GM12864 (cell line): Measurements from ENCODE around the gene TOX2.

Experiments used
- DNase-seq: peaks from one replicate; pipeline ENCODE4 v3.0.0-alpha.2; 2011; ENCODE audit warnings: low read depth
- H3K4me3 ChIP-seq: 2 replicates; pipeline ENCODE4 v1.5.1; 2011; ENCODE audit warnings: mild to moderate bottlenecking, low read depth, low read length, control low read depth
- CTCF ChIP-seq: IDR thresholded peaks from 2 replicates; pipeline ENCODE4 v1.5.1; 2011; ENCODE audit warnings: low read depth, mild to moderate bottlenecking, moderate library complexity, low read length, control low read depth, inconsistent platforms; ENCODE audit errors: missing control alignments

Gene TOX2, protein sequence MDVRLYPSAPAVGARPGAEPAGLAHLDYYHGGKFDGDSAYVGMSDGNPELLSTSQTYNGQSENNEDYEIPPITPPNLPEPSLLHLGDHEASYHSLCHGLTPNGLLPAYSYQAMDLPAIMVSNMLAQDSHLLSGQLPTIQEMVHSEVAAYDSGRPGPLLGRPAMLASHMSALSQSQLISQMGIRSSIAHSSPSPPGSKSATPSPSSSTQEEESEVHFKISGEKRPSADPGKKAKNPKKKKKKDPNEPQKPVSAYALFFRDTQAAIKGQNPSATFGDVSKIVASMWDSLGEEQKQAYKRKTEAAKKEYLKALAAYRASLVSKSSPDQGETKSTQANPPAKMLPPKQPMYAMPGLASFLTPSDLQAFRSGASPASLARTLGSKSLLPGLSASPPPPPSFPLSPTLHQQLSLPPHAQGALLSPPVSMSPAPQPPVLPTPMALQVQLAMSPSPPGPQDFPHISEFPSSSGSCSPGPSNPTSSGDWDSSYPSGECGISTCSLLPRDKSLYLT

DNA sequence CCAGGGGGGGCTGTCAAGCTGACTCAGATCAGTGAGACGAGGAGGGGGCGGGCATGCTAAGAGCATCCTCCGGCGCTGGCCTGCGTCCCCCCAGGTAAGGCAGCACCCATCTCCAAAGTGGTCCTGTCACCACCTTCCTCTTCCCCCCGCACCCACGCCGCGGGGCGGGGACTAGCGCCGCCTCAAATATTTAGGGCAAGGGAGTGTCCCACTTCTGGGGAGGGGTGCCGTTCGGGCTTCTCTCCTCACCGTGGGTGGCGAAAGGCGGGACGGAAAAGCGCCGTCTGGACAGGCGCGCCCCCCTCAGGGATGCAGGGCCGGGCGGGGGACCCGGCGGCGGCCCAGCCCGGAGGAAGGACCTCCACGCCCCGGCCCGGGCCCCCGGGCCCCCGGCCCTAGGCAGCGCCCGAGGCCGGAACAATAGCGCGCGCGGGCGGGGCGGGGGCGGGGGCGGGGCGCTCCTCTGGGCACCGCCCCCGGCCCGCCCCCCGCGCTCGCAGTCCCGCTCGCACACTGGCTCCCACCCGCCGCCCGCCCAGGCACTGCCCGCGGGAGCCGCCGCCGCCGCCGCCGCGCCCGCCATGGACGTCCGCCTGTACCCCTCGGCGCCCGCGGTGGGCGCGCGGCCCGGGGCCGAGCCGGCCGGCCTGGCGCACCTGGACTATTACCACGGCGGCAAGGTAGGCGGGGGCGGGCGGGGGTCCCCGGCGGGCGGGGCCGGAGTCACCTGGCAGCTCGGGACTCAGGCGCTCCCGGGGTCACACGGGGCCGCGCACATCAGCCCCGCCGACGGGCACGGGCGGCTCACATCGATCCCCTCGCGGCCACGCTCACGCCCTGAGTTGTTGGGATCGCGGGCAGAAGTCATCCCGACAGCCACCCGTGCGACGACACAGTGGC is at the start of gene TOX2:
Gene TOX2, plus strand, starts transcription at position 542 of the 900 bp plus-strand sequence. Its CDS starts 40 bp downstream, at position 582.
- peak within 1 kb of the TSS; percentile 84 for H3K4me3 ChIP-seq
- no peak for TF ChIP-seq CTCF
- DNase-seq, result no peak

DNA sequence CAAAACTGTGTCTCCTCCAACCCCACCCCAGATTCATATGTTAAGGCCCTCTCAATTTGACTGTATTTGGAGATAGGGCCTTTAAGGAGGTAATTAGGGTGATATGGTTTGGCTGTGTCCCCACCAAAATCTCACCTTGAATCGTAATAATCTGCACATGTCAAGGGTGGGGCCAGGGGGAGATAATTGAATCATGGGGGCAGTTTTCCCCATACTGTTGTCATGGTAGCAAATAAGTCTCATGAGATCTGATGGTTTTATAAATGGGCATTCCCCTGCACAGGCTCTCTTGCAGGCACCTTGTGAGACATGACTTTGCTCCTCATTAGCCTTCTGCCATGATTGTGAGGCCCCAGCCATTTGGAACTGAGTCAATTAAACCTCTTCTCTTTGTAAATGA is 46.6 kb upstream of the TOX2 start:
- no peak for DNase-seq
- H3K4me3 ChIP-seq, result no peak overlapping the region
- no peak for TF ChIP-seq CTCF

DNA sequence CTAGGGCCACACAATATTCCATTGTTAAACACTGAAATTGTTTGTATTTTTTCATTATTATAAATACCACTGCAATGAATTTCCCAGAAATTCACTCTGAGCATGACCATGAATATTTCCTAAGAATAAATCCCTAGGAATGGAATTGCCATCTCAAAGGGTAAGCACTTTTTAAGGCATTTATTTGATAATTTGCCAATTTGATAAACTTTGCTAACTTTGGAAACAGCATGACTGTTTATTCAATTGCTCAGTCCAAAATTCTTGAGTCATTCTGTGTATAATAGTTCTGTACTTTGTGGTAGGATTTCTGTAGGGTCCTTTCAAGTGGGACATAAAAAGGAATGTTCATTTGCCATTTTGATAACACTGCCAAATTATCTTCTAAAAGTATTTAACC is 44.2 kb upstream of the TOX2 start:
- H3K4me3 ChIP-seq, result no peak overlapping the region
- no peak for DNase-seq
- TF ChIP-seq CTCF, result no peak

GRCh38 chr20:43878776-43879175 is 35.9 kb upstream of the TOX2 start:
- no peak for TF ChIP-seq CTCF
- no peak for DNase-seq
- no peak overlapping the region for H3K4me3 ChIP-seq

DNA sequence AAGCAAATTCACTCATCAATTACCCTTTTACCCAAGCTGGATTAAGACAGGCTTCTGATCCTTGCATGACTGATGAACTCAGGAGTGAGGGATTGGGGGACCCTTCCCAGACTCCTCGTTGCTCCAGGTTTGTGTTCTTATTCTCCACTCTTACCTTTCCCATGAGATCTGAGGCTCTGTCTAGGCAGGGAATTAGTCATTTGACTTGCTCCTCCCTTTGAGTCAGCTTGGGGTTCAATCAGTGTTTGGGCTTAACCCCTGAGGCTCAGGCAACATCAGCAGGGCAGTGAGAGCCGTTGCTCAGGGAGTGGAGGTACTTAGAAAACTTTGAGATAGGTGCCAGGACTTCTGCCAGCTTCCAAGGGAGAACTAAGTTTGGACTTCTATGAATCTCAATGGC is 20.7 kb upstream of the TOX2 start:
- TF ChIP-seq CTCF, result no peak
- no peak for DNase-seq
- no peak overlapping the region for H3K4me3 ChIP-seq

DNA sequence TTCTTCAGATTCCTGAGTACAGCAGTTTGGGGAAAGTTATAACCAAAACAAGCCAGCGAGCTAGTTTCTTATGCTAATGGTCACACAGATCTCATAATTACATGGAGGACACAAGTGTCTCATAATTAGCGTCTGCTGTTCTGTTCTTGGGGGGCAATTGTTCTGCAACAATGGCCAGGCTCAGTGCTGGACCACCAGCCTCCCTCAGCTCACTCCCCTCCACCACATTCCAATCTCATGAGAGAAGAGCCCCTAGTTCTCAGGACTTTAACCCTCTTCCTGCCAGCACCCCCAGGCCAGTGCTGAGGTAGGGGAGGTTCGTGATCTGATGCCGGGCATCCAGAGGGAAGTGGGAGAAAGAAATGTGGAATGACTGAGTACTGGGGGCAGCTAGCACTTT is 20.2 kb upstream of the TOX2 start:
- TF ChIP-seq CTCF, result no peak
- no peak overlapping the region for H3K4me3 ChIP-seq
- DNase-seq, result no peak
